Astrocyte of the cerebellum (primary cell): ENCODE measurements around the gene RNF123.

Experiments used
- DNase-seq: peaks from one replicate; pipeline ENCODE4 v3.0.0-alpha.2; 2011; ENCODE audit warnings: low read depth
- H3K4me3 ChIP-seq: 2 replicates; pipeline ENCODE4 v1.5.1; 2011; ENCODE audit warnings: mild to moderate bottlenecking, low read depth, low read length, moderate library complexity
- in situ Hi-C: cut with HindIII; loops from 2 replicates; pipeline ENCODE4 v1.10.0; 2017; ENCODE audit warnings: low sequenced_read_pairs
- TF ChIP-seq, protein P1 (sequence below): IDR thresholded peaks from 2 replicates; pipeline ENCODE4 v1.5.1; 2012; ENCODE audit warnings: low read length, low read depth, moderate library complexity, mild to moderate bottlenecking; ENCODE audit errors: missing control alignments

RNF123 gene

DNA sequence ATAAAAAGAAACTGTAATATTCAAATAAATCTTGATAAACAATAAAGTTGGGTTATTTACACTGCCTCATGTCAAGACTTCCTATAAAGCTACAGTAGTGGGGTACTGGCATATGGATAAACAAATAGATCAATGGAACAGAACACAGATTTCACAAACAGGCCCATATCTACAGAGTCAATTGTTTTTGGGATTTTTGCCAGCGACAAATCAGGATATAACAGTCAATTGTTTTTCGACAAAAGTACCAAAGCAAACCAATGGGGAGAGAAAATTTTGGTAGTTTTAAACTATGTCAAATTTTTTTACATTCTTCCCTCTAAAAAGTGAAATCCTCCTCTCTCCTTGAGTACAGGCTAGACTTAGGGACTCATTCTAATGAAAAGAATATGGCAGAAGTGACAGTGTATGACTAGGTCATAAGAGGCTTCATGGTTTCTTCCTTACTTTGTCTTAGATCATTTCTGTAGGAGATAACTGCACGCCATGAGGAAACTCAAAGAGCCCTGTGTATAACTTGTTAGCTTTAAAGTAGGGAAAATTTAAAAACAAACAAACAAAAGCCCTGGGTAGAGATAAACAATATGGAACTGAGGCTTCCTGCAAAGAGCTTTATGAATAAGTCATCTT, 80.0 kb downstream of the RNF123 start:
- no peak for DNase-seq
- H3K4me3 ChIP-seq, result no peak overlapping the region
- TF ChIP-seq, protein P1, sequence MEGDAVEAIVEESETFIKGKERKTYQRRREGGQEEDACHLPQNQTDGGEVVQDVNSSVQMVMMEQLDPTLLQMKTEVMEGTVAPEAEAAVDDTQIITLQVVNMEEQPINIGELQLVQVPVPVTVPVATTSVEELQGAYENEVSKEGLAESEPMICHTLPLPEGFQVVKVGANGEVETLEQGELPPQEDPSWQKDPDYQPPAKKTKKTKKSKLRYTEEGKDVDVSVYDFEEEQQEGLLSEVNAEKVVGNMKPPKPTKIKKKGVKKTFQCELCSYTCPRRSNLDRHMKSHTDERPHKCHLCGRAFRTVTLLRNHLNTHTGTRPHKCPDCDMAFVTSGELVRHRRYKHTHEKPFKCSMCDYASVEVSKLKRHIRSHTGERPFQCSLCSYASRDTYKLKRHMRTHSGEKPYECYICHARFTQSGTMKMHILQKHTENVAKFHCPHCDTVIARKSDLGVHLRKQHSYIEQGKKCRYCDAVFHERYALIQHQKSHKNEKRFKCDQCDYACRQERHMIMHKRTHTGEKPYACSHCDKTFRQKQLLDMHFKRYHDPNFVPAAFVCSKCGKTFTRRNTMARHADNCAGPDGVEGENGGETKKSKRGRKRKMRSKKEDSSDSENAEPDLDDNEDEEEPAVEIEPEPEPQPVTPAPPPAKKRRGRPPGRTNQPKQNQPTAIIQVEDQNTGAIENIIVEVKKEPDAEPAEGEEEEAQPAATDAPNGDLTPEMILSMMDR, result no peak
- in situ Hi-C loops, result no loop called here

DNA sequence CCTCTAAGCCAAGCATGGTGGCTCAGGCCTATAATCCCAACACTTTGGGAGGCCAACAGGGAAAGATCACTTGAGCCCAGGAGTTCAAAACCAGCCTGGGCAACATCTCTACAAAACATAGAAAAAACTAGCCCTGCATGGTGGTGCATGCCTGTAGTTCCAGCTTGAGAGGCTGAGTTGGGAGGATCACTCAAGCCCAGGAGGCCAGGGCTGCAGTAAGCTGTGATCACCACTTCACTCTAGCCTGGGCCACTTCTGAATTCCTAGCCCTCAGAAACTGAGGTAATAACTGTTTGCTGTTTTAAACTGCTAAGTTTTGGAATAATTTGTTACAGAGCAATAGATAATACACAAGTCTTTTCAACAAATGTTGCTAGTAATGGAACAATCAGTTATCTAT, 80.6 kb downstream of the RNF123 start:
- DNase-seq, result no peak
- in situ Hi-C loops, result no loop called here
- TF ChIP-seq, protein P1, result no peak
- H3K4me3 ChIP-seq, result no peak overlapping the region
